H1 (cell line): ENCODE data around the gene MARK4. TPM values are rescaled to one million over a fixed set of nuclear protein-coding genes. Genes with fewer than 3 reads are reported as not detected.

Source experiments
- CTCF ChIA-PET: fragments of 300-600 bp; sonication (Branson Sonifier 250); formaldehyde crosslinking; loops from one replicate; lab custom pipeline; 2021; ENCODE audit not compliant: partially characterized antibody; lab: Charles Lee
- POLR2A ChIA-PET: fragments of 300-600 bp; sonication (Branson Sonifier 250); formaldehyde crosslinking; loops from one replicate; lab custom pipeline; 2021; ENCODE audit warnings: inconsistent platforms; ENCODE audit not compliant: partially characterized antibody; lab: Charles Lee
- DNase-seq, 2 experiments: peaks; one replicate each; pipeline versions ENCODE4 v3.0.0 to v3.0.0-alpha.2; 2010 to 2022; ENCODE audit warnings: low spot score in 2 of 2, low read depth in 1 of 2, mixed read lengths in 1 of 2
- FAIRE-seq: peaks from 2 replicates; lab custom pipeline; 2011; peaks lifted over from hg19 to GRCh38; lab: Jason Lieb, UNC
- H2AFZ ChIP-seq: 2 replicates; pipeline ENCODE4 v1.8.1; 2012; ENCODE audit warnings: low read length, inconsistent platforms
- H2AK5ac ChIP-seq: 2 replicates; pipeline ENCODE4 v1.6.1; 2013; ENCODE audit warnings: low read depth, low read length
- H2BK120ac ChIP-seq: replicated peaks from 2 replicates; pipeline ENCODE3; 2013; ENCODE audit warnings: low read depth, low read length, inconsistent platforms
- H2BK12ac ChIP-seq: 2 replicates; pipeline ENCODE4 v1.6.1; 2013; ENCODE audit warnings: low read depth, low read length
- H2BK15ac ChIP-seq: 2 replicates; pipeline ENCODE4 v1.6.1; 2013; ENCODE audit warnings: low read length
- H2BK20ac ChIP-seq: 2 replicates; pipeline ENCODE4 v1.6.1; 2013; ENCODE audit warnings: low read length
- H2BK5ac ChIP-seq: 2 replicates; pipeline ENCODE4 v1.6.1; 2013; ENCODE audit warnings: low read depth, low read length
- H3K14ac ChIP-seq: 2 replicates; pipeline ENCODE4 v1.6.1; 2013; ENCODE audit warnings: inconsistent platforms; ENCODE audit not compliant: insufficient read length
- H3K18ac ChIP-seq: 2 replicates; pipeline ENCODE4 v1.6.1; 2013; ENCODE audit warnings: low read length; ENCODE audit errors: extremely low read depth
- H3K23ac ChIP-seq: 2 replicates; pipeline ENCODE4 v1.6.1; 2013; ENCODE audit warnings: inconsistent platforms; ENCODE audit not compliant: insufficient read length
- H3K23me2 ChIP-seq: 2 replicates; pipeline ENCODE4 v1.6.1; 2013; ENCODE audit warnings: low read depth, low read length
- H3K27ac ChIP-seq: 2 replicates; pipeline ENCODE4 v1.6.1; 2011; ENCODE audit warnings: low read depth, low read length, inconsistent platforms
- H3K27me3 ChIP-seq, 4 experiments: replicated peaks in 1 of 4; 1 replicate in 1 of 4; 2 replicates in 3 of 4; pipeline versions ENCODE4 v1.6.1 to v1.8.1; 2011 to 2013; ENCODE audit warnings: low read length in 3 of 4, mild to moderate bottlenecking in 3 of 4, inconsistent platforms in 2 of 4, mixed read lengths in 2 of 4, moderate library complexity in 1 of 4; ENCODE audit not compliant: control insufficient read depth in 3 of 4, insufficient read depth in 3 of 4; ENCODE audit errors: extremely low read depth in 1 of 4
- H3K36me3 ChIP-seq, 4 experiments: 2 replicates each; pipeline versions ENCODE4 v1.6.1 to v1.8.1; 2011 to 2013; ENCODE audit warnings: mild to moderate bottlenecking in 4 of 4, low read length in 3 of 4, moderate library complexity in 2 of 4, control low read depth in 1 of 4, inconsistent platforms in 1 of 4; ENCODE audit not compliant: insufficient read depth in 4 of 4, control insufficient read depth in 2 of 4
- H3K4ac ChIP-seq: replicated peaks from 2 replicates; pipeline ENCODE3; 2013; ENCODE audit warnings: low read length, low read depth, mixed read lengths, inconsistent platforms; ENCODE audit not compliant: insufficient read length
- H3K4me1 ChIP-seq, 4 experiments: replicated peaks in 1 of 4; 1 replicate in 1 of 4; 2 replicates in 3 of 4; pipeline versions ENCODE4 v1.6.1 to v1.8.1; 2011 to 2013; ENCODE audit warnings: low read length in 3 of 4, inconsistent platforms in 2 of 4, mixed read lengths in 1 of 4; ENCODE audit not compliant: insufficient read depth in 4 of 4, control insufficient read depth in 3 of 4
- H3K4me2 ChIP-seq, 2 experiments: 2 replicates each; pipeline versions ENCODE4 v1.6.1 to v1.8.1; 2011 to 2013; ENCODE audit warnings: low read depth in 2 of 2, low read length in 2 of 2, control low read depth in 1 of 2, inconsistent platforms in 1 of 2, mild to moderate bottlenecking in 1 of 2; ENCODE audit not compliant: insufficient read depth in 1 of 2
- H3K4me3 ChIP-seq, 4 experiments: fragments of 200-600, 300-600 bp in 1 of 4; sonication (generic), shearing (Covaris generic), sonication (Bioruptor Twin) in 1 of 4; 2 replicates each; pipeline versions ENCODE4 v1.5.1 to v1.8.1; 2011 to 2016; ENCODE audit warnings: low read length in 4 of 4, low read depth in 3 of 4, control low read depth in 2 of 4, inconsistent platforms in 2 of 4, mild to moderate bottlenecking in 2 of 4, mixed read lengths in 1 of 4, moderate library complexity in 1 of 4; ENCODE audit not compliant: insufficient read depth in 2 of 4; ENCODE audit errors: extremely low read depth in 1 of 4
- H3K56ac ChIP-seq: replicated peaks from 2 replicates; pipeline ENCODE3; 2013; ENCODE audit warnings: low read depth, mild to moderate bottlenecking, mixed read lengths, low read length, inconsistent platforms; ENCODE audit not compliant: insufficient read length
- H3K79me1 ChIP-seq: 2 replicates; pipeline ENCODE4 v1.6.1; 2013; ENCODE audit warnings: low read depth, low read length, control low read depth
- H3K79me2 ChIP-seq, 2 experiments: 2 replicates each; pipeline versions ENCODE4 v1.6.1 to v1.8.1; 2012 to 2013; ENCODE audit warnings: low read length in 2 of 2, mild to moderate bottlenecking in 2 of 2, inconsistent platforms in 1 of 2; ENCODE audit not compliant: insufficient read depth in 2 of 2, control insufficient read depth in 1 of 2
- H3K9ac ChIP-seq, 4 experiments: replicated peaks in 1 of 4; 1 replicate in 1 of 4; 2 replicates in 3 of 4; pipeline versions ENCODE4 v1.6.1 to v1.8.1; 2011 to 2013; ENCODE audit warnings: low read depth in 3 of 4, low read length in 3 of 4, control low read depth in 2 of 4, mild to moderate bottlenecking in 2 of 4, moderate library complexity in 2 of 4, inconsistent platforms in 1 of 4; ENCODE audit errors: extremely low read depth in 1 of 4
- H3K9me3 ChIP-seq, 2 experiments: 2 replicates each; pipeline versions ENCODE4 v1.6.1 to v1.8.1; 2012 to 2013; ENCODE audit warnings: mild to moderate bottlenecking in 2 of 2, moderate library complexity in 2 of 2, control low read depth in 1 of 2, inconsistent platforms in 1 of 2, low read depth in 1 of 2, low read length in 1 of 2, mixed read lengths in 1 of 2; ENCODE audit not compliant: insufficient read depth in 2 of 2
- H4K20me1 ChIP-seq, 2 experiments: replicated peaks in 1 of 2; 2 replicates each; pipeline versions ENCODE3 to v1.8.1; 2011 to 2013; ENCODE audit warnings: inconsistent platforms in 2 of 2, low read length in 2 of 2, mild to moderate bottlenecking in 1 of 2; ENCODE audit not compliant: insufficient read depth in 2 of 2, control insufficient read depth in 1 of 2
- H4K5ac ChIP-seq: 2 replicates; pipeline ENCODE4 v1.6.1; 2013; ENCODE audit warnings: low read length, low read depth, mixed read lengths, inconsistent platforms; ENCODE audit not compliant: insufficient read length
- H4K8ac ChIP-seq: 2 replicates; pipeline ENCODE4 v1.8.0; 2013; ENCODE audit warnings: mild to moderate bottlenecking, moderate library complexity, low read length, inconsistent platforms; ENCODE audit not compliant: insufficient read depth; ENCODE audit errors: extremely low read depth
- H4K91ac ChIP-seq: replicated peaks from 2 replicates; pipeline ENCODE3; 2013; ENCODE audit warnings: low read length, mixed read lengths, inconsistent platforms; ENCODE audit not compliant: insufficient read length
- RFX5 ChIP-seq: IDR thresholded peaks from 2 replicates; pipeline ENCODE4 v1.6.1; 2011; ENCODE audit warnings: low read depth, low read length, improper control_type of control experiment, borderline replicate concordance
- WGBS, 2 experiments: shearing (Covaris generic) in 1 of 2; methylation state at CpG; one replicate each; pipeline versions ENCODE4 v1.1.6 to v1.1.7; 2013 to 2015; ENCODE audit warnings: low lambda C conversion rate in 2 of 2, mixed read lengths in 2 of 2, inconsistent platforms in 1 of 2, low coverage in 1 of 2, missing lambda C conversion rate in 1 of 2; ENCODE audit not compliant: insufficient replicate concordance in 2 of 2, insufficient coverage in 1 of 2, insufficient read length in 1 of 2; ENCODE audit errors: extremely low coverage in 1 of 2, missing lambda C conversion rate in 1 of 2; 5-methylcytosine and 5-hydroxymethylcytosine counted together
- polyA plus RNA-seq, 7 experiments: library from polyadenylated mRNA; depleted of rRNA in 3 of 7; stranded (reverse) in 5 of 7; unstranded in 2 of 7; fragments of >200 nt in 5 of 7; fragments of 200-250 nt in 2 of 7; gene quantifications; 1 replicate in 5 of 7; 2 replicates in 1 of 7; 4 replicates in 1 of 7; pipeline versions ENCODE4 v1.2.1 to v1.2.3, GENCODE V29; 2011 to 2013; ENCODE audit warnings: missing spikeins in 2 of 7, mixed read lengths in 2 of 7
- total RNA-seq: library from RNA; stranded (reverse); fragmentation: NEBNext Ultra II Directional; extraction: Animal tissue kit (Norgen Biotek cat#: 25700); gene quantifications from 2 replicates; pipeline ENCODE4 v1.2.1, GENCODE V29; 2021

Gene MARK4
- total and polyA plus RNA-seq, 2 of the 8 experiments (the other 6 are each of a cell fraction or from before 2014, with no cell fraction given), result 12.3 to 49.8 TPM

GRCh38 chr19:45206328-45206727, 44.7 kb upstream of the MARK4 start:
- Histone ChIP-seq H3K79me2 (no peaks in the 10 kb centered on the region), H3K36me3 (no peaks in the 10 kb centered on the region), H4K8ac (no peak overlapping the region), H4K5ac (no peak overlapping the region), H3K4me1 (no peaks in the 10 kb centered on the region), H2AK5ac (no peak overlapping the region), H3K27me3 (no peaks in the 10 kb centered on the region), H2BK20ac (no peak overlapping the region), H3K23ac (no peak overlapping the region), H3K14ac (no peak overlapping the region), H3K23me2 (no peaks in the 10 kb centered on the region), H2BK12ac (no peak overlapping the region), H2BK5ac (no peak overlapping the region), H3K18ac (no peak overlapping the region), H2AFZ (no peak overlapping the region), H3K27ac (no peak overlapping the region), H4K91ac (no peak overlapping the region), H2BK120ac (no peak overlapping the region), H3K4ac (no peak overlapping the region), H2BK15ac (no peak overlapping the region), H4K20me1 (no peaks in the 10 kb centered on the region), H3K4me3 (no peak overlapping the region), H3K56ac (no peak overlapping the region), H3K9ac (no peak overlapping the region), H3K79me1 (no peaks in the 10 kb centered on the region), H3K4me2 (no peak overlapping the region), H3K9me3 (no peaks in the 10 kb centered on the region)
- no peak for TF ChIP-seq RFX5
- no peak for DNase-seq
- CTCF ChIA-PET, result interaction anchor here (0.9 to 8.3 kb wide), 5 partner anchors 14 to 127 kb away, joined by 3 to 106 read pairs (median 4); partner anchors contain the start of genes EXOC3L2 and GEMIN7
- 86% methylated on average over 3 of the region's 3 CpGs; no CpG with 5 or more reads in 1 of the 2 experiments for WGBS, 2 experiments
- POLR2A ChIA-PET, result interaction anchor here (1.0 kb wide), 1 partner anchor 15 kb away, joined by 3 read pairs; no protein-coding TSS in a partner anchor
- FAIRE-seq, result no peak
